ENCODE results near the gene CD22.
"Not testable (repeated sequence)": the region's sequence is repeated elsewhere in the genome, so short reads cannot be mapped to it uniquely, and the experiment has no call there.

Gene CD22

GRCh38 chr19:35362261-35363000 is 33.4 kb downstream of the CD22 start:
- DNase-seq, result no peak

- DNase-seq, result no peak
Measured at GRCh38 chr19:35363001-35363590, 34.1 kb downstream of the CD22 start.

GRCh38 chr19:35363711-35364425 is 34.9 kb downstream of the CD22 start:
- DNase-seq, result no peak

GRCh38 chr19:35365303-35365702 is 36.3 kb downstream of the CD22 start:
- no peak for DNase-seq

- no peak for DNase-seq
Measured at GRCh38 chr19:35368378-35368777, 39.4 kb downstream of the CD22 start.

GRCh38 chr19:35369522-35369921 is 40.5 kb downstream of the CD22 start:
- DNase-seq, result no peak

- DNase-seq, result no peak
Measured at GRCh38 chr19:35370722-35371121, 41.7 kb downstream of the CD22 start, which contains the start of gene GPR42. GPR42 (plus strand) TSS chr19:35371068; CDS start chr19:35371360, 292 bp downstream.

GRCh38 chr19:35373492-35373891 is 44.5 kb downstream of the CD22 start:
- DNase-seq, result no peak

- DNase-seq, result not testable (repeated sequence)
Measured at GRCh38 chr19:35374031-35374430, 45.0 kb downstream of the CD22 start.

GRCh38 chr19:35375505-35376307 is 46.7 kb downstream of the CD22 start:
- no peak for DNase-seq

- no peak for DNase-seq
Measured at GRCh38 chr19:35377656-35378055, 48.7 kb downstream of the CD22 start.

- DNase-seq, result no peak
Measured at GRCh38 chr19:35378356-35378755, 49.4 kb downstream of the CD22 start.

- not testable (repeated sequence) for DNase-seq
Measured at GRCh38 chr19:35379545-35379944, 50.6 kb downstream of the CD22 start.

- no peak for DNase-seq
Measured at GRCh38 chr19:35379992-35380391, 51.0 kb downstream of the CD22 start.

- DNase-seq, result no peak
Measured at GRCh38 chr19:35380450-35381124, 51.6 kb downstream of the CD22 start.

GRCh38 chr19:35381318-35381717 is 52.3 kb downstream of the CD22 start:
- no peak for DNase-seq

GRCh38 chr19:35381926-35382325 is 52.9 kb downstream of the CD22 start:
- no peak for DNase-seq

- no peak for DNase-seq
Measured at GRCh38 chr19:35383536-35383935, 54.5 kb downstream of the CD22 start.

GRCh38 chr19:35388277-35389054 is 59.5 kb downstream of the CD22 start:
- DNase-seq, result no peak

GRCh38 chr19:35389192-35389861 is 60.3 kb downstream of the CD22 start:
- DNase-seq, result no peak
